GM12878 (cell line): ENCODE measurements around the gene ID3. TPM values are rescaled to one million over a fixed set of nuclear protein-coding genes. Genes with fewer than 3 reads are reported as not detected.

ENCODE experiments used
- ATAC-seq: fragments of 200-7000 bp; cut with Tn5 transposase; 3 replicates; pipeline ENCODE4 v1.9.1; 2020; ENCODE audit warnings: mild to moderate bottlenecking, moderate library complexity
- BruUV-seq: library from RNA; stranded (reverse); fragments of 400-500 nt; replicated peaks from 2 replicates; lab custom pipeline; 2021; lab: Mats Ljungman, UMichigan
- CTCF ChIA-PET: fragments of 300-600 bp; sonication (Branson Sonifier 250); formaldehyde crosslinking; extraction: SDS; loops from one replicate; lab custom pipeline; 2021; ENCODE audit warnings: inconsistent platforms; lab: Yijun Ruan, JAX
- POLR2A ChIA-PET: fragments of 350-600 bp; formaldehyde crosslinking; extraction: SDS; loops from one replicate; lab custom pipeline; 2021; ENCODE audit warnings: inconsistent platforms; lab: Charles Lee
- RAD21 ChIA-PET: fragments of 300-600 bp; sonication (Branson Sonifier 250); formaldehyde crosslinking; loops from one replicate; lab custom pipeline; 2023; ENCODE audit warnings: antibody characterized with exemption; ENCODE audit not compliant: unreplicated experiment; lab: Charles Lee
- SMC1A ChIA-PET: fragments of 300-600 bp; sonication (Branson Sonifier 250); formaldehyde crosslinking; loops from one replicate; lab custom pipeline; 2023; ENCODE audit not compliant: unreplicated experiment, uncharacterized antibody; lab: Charles Lee
- DNase-seq: peaks from one replicate; pipeline ENCODE4 v3.0.0-alpha.2; 2011; ENCODE audit warnings: low read depth, low spot score
- FAIRE-seq: peaks from 3 replicates; lab custom pipeline; 2011; peaks lifted over from hg19 to GRCh38; lab: Jason Lieb, UNC
- H2AFZ ChIP-seq: 2 replicates; pipeline ENCODE4 v1.6.0; 2011; ENCODE audit warnings: low read depth, low read length, control low read depth; ENCODE audit not compliant: control insufficient read depth
- H3K27ac ChIP-seq: 2 replicates; pipeline ENCODE4 v1.5.1; 2011; ENCODE audit warnings: control low read depth; ENCODE audit not compliant: control insufficient read depth, insufficient read depth
- H3K27me3 ChIP-seq, 2 experiments: replicated peaks in 1 of 2; 2 replicates each; pipeline versions ENCODE4 v1.6.0 to v1.6.1; 2011; ENCODE audit warnings: low read length in 1 of 2; ENCODE audit not compliant: control insufficient read depth in 2 of 2, insufficient read depth in 2 of 2
- H3K36me3 ChIP-seq, 2 experiments: 2 replicates each; pipeline ENCODE4 v1.5.1; 2011; ENCODE audit warnings: low read length in 1 of 2; ENCODE audit not compliant: control insufficient read depth in 2 of 2, insufficient read depth in 2 of 2
- H3K4me1 ChIP-seq: 2 replicates; pipeline ENCODE4 v1.6.1; 2011; ENCODE audit warnings: mild to moderate bottlenecking, low read length, moderate library complexity, mixed read lengths; ENCODE audit not compliant: control insufficient read depth, insufficient read depth
- H3K4me2 ChIP-seq: 2 replicates; pipeline ENCODE4 v1.6.0; 2011; ENCODE audit warnings: control low read depth; ENCODE audit not compliant: control insufficient read depth, insufficient read depth
- H3K4me3 ChIP-seq: fragments of 200-600 bp; sonication (generic); 2 replicates; pipeline ENCODE4 v1.5.1; 2016
- H3K79me2 ChIP-seq: 2 replicates; pipeline ENCODE4 v1.6.0; 2011; ENCODE audit warnings: low read length; ENCODE audit not compliant: control insufficient read depth, insufficient read depth
- H3K9ac ChIP-seq: 2 replicates; pipeline ENCODE4 v1.8.0; 2011; ENCODE audit warnings: low read length, control low read depth, mixed read lengths; ENCODE audit not compliant: control insufficient read depth, insufficient read depth
- H3K9me3 ChIP-seq: replicated peaks from 3 replicates; pipeline ENCODE4 v1.5.1; 2011; ENCODE audit warnings: mild to moderate bottlenecking, low read length; ENCODE audit not compliant: control insufficient read depth, insufficient read depth
- H4K20me1 ChIP-seq: 2 replicates; pipeline ENCODE4 v1.6.0; 2011; ENCODE audit not compliant: control insufficient read depth, insufficient read depth
- ASH2L ChIP-seq: fragments of 300-600, 200-600 bp; sonication (generic); IDR thresholded peaks from 2 replicates; pipeline ENCODE4 v1.6.1; 2017; ENCODE audit warnings: low read depth, mild to moderate bottlenecking, borderline replicate concordance
- CHD4 ChIP-seq: fragments of 200-600 bp; sonication (generic); IDR thresholded peaks from 2 replicates; pipeline ENCODE4 v1.6.1; 2016; ENCODE audit warnings: mild to moderate bottlenecking
- CREB1 ChIP-seq: IDR thresholded peaks from 2 replicates; pipeline ENCODE4 v1.6.1; 2012; ENCODE audit warnings: low read depth, mild to moderate bottlenecking, inconsistent platforms
- DPF2 ChIP-seq: fragments of 450-650 bp; IDR thresholded peaks from 2 replicates; pipeline ENCODE4 v1.6.1; 2017; ENCODE audit warnings: mild to moderate bottlenecking
- HDAC6 ChIP-seq: fragments of 200-600 bp; sonication (generic); IDR thresholded peaks from one replicate; pipeline ENCODE4 v1.8.0; 2017; ENCODE audit warnings: antibody characterized with exemption; ENCODE audit not compliant: unreplicated experiment
- MTA3 ChIP-seq: IDR thresholded peaks from 2 replicates; pipeline ENCODE4 v1.6.1; 2012; ENCODE audit warnings: low read length, inconsistent platforms, borderline replicate concordance
- NRF1 ChIP-seq: conservative IDR thresholded peaks from 2 replicates; pipeline ENCODE4 v1.6.1; 2011; ENCODE audit warnings: mild to moderate bottlenecking, low read depth, low read length, improper control_type of control experiment
- PML ChIP-seq: IDR thresholded peaks from 2 replicates; pipeline ENCODE4 v1.6.1; 2012; ENCODE audit warnings: low read length, inconsistent platforms
- RAD51 ChIP-seq: fragments of 450-650 bp; IDR thresholded peaks from 2 replicates; pipeline ENCODE4 v1.6.1; 2016; ENCODE audit warnings: moderate library complexity, mild to moderate bottlenecking, inconsistent platforms
- SKIL ChIP-seq: fragments of 450-650 bp; IDR thresholded peaks from 2 replicates; pipeline ENCODE4 v1.6.1; 2017; ENCODE audit warnings: mild to moderate bottlenecking, low read depth, inconsistent platforms; ENCODE audit not compliant: poor library complexity, severe bottlenecking
- SUPT20H ChIP-seq: IDR thresholded peaks from 2 replicates; pipeline ENCODE4 v1.6.1; 2011; ENCODE audit warnings: low read depth, mild to moderate bottlenecking, low read length, moderate library complexity, borderline replicate concordance; ENCODE audit not compliant: control insufficient read depth
- ZBTB11 ChIP-seq: fragments of 450-650 bp; formaldehyde crosslinking; IDR thresholded peaks from 2 replicates; pipeline ENCODE4 v1.5.0; 2022; ENCODE audit warnings: mild to moderate bottlenecking, missing genetic modification characterization
- ZBTB40 ChIP-seq: fragments of 450-650 bp; IDR thresholded peaks from 2 replicates; pipeline ENCODE4 v1.6.1; 2016; ENCODE audit warnings: mild to moderate bottlenecking, moderate library complexity, borderline replicate concordance
- WGBS: methylation state at CpG from one replicate; pipeline ENCODE4 v1.1.6; 2016; ENCODE audit warnings: low lambda C conversion rate; ENCODE audit not compliant: insufficient replicate concordance, insufficient coverage; ENCODE audit errors: missing lambda C conversion rate; 5-methylcytosine and 5-hydroxymethylcytosine counted together
- in situ Hi-C: fragments of 300-500 bp; cut with MboI; formaldehyde crosslinking; loops from 9 replicates; pipeline ENCODE4 v1.14.3; 2018; ENCODE audit warnings: mixed read lengths
- intact Hi-C: fragments of 100-400 bp; cut with micrococcal nuclease; formaldehyde crosslinking; loops from one replicate; pipeline ENCODE4 v1.14.2; 2022; ENCODE audit not compliant: unreplicated experiment
- polyA plus RNA-seq, 11 experiments: library from polyadenylated mRNA; depleted of rRNA in 4 of 11; unstranded in 6 of 11; stranded (reverse) in 5 of 11; fragments of >200 nt; fragmentation: Nextera tagmentation in 4 of 11; fragmentation: Illumina TruSeq in 1 of 11; extraction: Ambion mirVana in 4 of 11; extraction: Trizol in 1 of 11; gene quantifications; 1 replicate in 1 of 11; 2 replicates in 10 of 11; pipeline versions ENCODE4 v1.2.1 to v1.2.3, GENCODE V29; 2011 to 2016; ENCODE audit warnings: inconsistent platforms in 2 of 11, missing spikeins in 2 of 11, low read depth in 1 of 11
- total RNA-seq, 4 experiments: library from RNA; depleted of rRNA in 3 of 4; stranded (reverse); fragments of >200 nt in 3 of 4; fragmentation: Illumina TruSeq in 1 of 4; extraction: Trizol in 1 of 4; gene quantifications; 2 replicates each; pipeline versions ENCODE4 v1.2.1 to v1.2.3, GENCODE V29; 2013 to 2021

The ID3 gene
- total and polyA plus RNA-seq, 10 of the 15 experiments (the other 5 are each of a cell fraction or from before 2014, with no cell fraction given), result 42.7 to 475 (median 207) TPM

- FAIRE-seq, result no peak
- Histone ChIP-seq H2AFZ (no peak overlapping the region), H3K4me1 (peaks cover 51% of the 10 kb centered on the region), H3K9me3 (no peaks in the 10 kb centered on the region), H3K9ac (0 out of 2 replicates have a peak overlapping the region, but pooled peaks have one; percentile 9), H3K27me3 (no peaks in the 10 kb centered on the region), H4K20me1 (no peaks in the 10 kb centered on the region), H3K4me3 (peak overlapping the region; percentile 44; the same call in 1 of the 2 replicates), H3K79me2 (peaks cover 47% of the 10 kb centered on the region), H3K36me3 (peaks cover 13 to 15% of the 10 kb centered on the region in 2 experiments; a peak in 3 of 4 replicates), H3K4me2 (peak overlapping the region; percentile 83), H3K27ac (peak overlapping the region; percentile 77; the same call in 1 of the 2 replicates)
- BruUV-seq, result no TSS peak
- intact Hi-C loops (no loop called here), in situ Hi-C loops (no loop called here)
- ChIA-PET RAD21 (interaction anchor here (0.8 to 11.3 kb wide), 8 partner anchors 9 to 1468 kb away, joined by 3 to 153 read pairs (median 6); no protein-coding TSS in a partner anchor), POLR2A (interaction anchor here (0.7 to 1.5 kb wide), 5 partner anchors 8 to 188 kb away, joined by 3 to 10 read pairs (median 3); no protein-coding TSS in a partner anchor), CTCF (interaction anchor here (0.6 to 28.3 kb wide), 8 partner anchors 9 to 895 kb away, joined by 3 to 784 read pairs (median 6); no protein-coding TSS in a partner anchor), SMC1A (interaction anchor here (0.6 to 14.8 kb wide), 6 partner anchors 9 to 372 kb away, joined by 3 to 201 read pairs (median 6); no protein-coding TSS in a partner anchor)
- DNase-seq, result no peak
- 94% methylated on average over 1 of the region's 3 CpGs for WGBS
- ATAC-seq, result no peak
- TF ChIP-seq SUPT20H (no peak), ZBTB40 (no peak), CREB1 (no peak), NRF1 (no peak), RAD51 (no peak), SKIL (no peak), ZBTB11 (CRISPR knock-in tag) (no peak), MTA3 (no peak), PML (no peak), CHD4 (no peak), HDAC6 (no peak), ASH2L (no peak), DPF2 (no peak)
Measured at GRCh38 chr1:23524163-23524562, 35.1 kb downstream of the ID3 start.
